Choroid plexus epithelial cell (primary cell): Measurements from ENCODE around the gene GLRB.

Experiments used
- DNase-seq: peaks from one replicate; pipeline ENCODE4 v3.0.0-alpha.2; 2010; ENCODE audit warnings: low read depth
- H3K4me3 ChIP-seq: 2 replicates; pipeline ENCODE4 v1.5.1; 2011; ENCODE audit warnings: low read depth, mild to moderate bottlenecking, control low read depth, low read length, moderate library complexity
- TF ChIP-seq, protein P1 (sequence below): conservative IDR thresholded peaks from 2 replicates; pipeline ENCODE4 v1.5.1; 2011; ENCODE audit warnings: low read depth, mild to moderate bottlenecking, control low read depth, inconsistent platforms, low read length, moderate library complexity

The GLRB gene

DNA sequence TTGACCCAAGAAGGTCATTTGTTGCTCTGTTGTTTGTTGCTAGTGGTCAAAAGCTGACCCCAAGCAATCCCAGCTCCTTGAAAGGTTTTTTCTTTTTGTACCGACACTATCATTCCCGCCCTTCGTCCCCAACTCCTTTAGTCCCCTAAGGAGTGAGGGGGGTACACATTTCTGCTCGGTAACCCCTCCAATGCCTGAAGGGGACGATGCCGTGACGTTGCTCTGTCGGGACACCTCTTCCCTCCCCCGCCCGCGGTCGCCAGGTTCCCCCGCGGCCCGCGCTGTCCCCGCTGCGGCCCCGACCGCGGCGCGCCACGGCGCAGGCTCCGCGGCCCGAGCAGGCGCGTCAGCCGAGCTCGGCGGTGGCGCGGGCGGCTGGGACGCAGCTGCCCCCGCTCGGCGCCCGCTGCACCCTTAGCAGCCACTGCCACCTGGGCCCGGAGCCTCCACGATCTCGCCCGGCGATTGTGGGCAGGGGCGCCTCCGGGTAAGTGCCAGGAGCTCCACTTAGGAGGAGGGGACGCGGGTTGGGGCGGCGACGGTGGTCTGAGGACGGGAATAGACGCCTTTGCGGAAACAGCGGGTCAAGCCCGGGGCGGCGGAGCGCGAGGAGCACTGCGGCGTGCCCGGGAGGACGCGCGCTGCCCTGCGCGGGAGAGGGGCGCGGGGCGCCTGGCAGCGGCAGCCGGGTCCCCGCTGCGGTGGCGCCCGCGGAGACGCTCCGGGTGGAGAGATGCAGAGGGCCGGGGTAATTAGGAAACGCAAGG is at the start of gene GLRB:
Gene GLRB (plus strand): TSS at position 340 of the 767 bp plus-strand sequence. CDS start 1,875 bp downstream, outside the sequence.
- DNase-seq: peak; percentile 5
- peak within 1 kb of the TSS; percentile 79 for H3K4me3 ChIP-seq
- TF ChIP-seq, protein P1, sequence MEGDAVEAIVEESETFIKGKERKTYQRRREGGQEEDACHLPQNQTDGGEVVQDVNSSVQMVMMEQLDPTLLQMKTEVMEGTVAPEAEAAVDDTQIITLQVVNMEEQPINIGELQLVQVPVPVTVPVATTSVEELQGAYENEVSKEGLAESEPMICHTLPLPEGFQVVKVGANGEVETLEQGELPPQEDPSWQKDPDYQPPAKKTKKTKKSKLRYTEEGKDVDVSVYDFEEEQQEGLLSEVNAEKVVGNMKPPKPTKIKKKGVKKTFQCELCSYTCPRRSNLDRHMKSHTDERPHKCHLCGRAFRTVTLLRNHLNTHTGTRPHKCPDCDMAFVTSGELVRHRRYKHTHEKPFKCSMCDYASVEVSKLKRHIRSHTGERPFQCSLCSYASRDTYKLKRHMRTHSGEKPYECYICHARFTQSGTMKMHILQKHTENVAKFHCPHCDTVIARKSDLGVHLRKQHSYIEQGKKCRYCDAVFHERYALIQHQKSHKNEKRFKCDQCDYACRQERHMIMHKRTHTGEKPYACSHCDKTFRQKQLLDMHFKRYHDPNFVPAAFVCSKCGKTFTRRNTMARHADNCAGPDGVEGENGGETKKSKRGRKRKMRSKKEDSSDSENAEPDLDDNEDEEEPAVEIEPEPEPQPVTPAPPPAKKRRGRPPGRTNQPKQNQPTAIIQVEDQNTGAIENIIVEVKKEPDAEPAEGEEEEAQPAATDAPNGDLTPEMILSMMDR: no peak

DNA sequence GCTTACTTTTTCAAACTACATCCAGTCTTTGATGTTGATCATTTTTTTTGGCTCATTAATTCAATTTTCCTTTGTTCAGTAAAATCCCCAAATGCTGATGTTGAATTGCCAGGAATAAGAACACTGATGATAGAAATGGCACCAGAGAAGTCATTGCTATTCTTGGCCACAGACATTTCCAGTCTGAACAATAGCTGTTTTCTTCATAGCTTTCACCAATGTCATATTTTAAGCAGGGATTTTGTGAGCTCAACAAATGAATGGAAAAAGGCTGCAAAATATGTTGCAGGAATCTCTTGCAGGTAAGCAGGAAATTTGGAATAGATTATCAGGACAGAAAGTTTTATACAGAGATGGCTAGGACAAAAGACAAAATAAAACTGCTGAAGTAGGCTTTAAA is 40.5 kb upstream of the GLRB start:
- no peak overlapping the region for H3K4me3 ChIP-seq
- TF ChIP-seq, protein P1: no peak
- DNase-seq: no peak

GRCh38 chr4:157040405-157040804 is 35.5 kb upstream of the GLRB start:
- TF ChIP-seq, protein P1: no peak
- H3K4me3 ChIP-seq: no peak overlapping the region
- DNase-seq: no peak

GRCh38 chr4:157043131-157043530 is 32.8 kb upstream of the GLRB start:
- no peak overlapping the region for H3K4me3 ChIP-seq
- TF ChIP-seq, protein P1: peak; percentile 55
- DNase-seq: peak; percentile 76

GRCh38 chr4:157045507-157046127 is 30.3 kb upstream of the GLRB start:
- H3K4me3 ChIP-seq: no peak overlapping the region
- TF ChIP-seq, protein P1: peak; percentile 95
- peak; percentile 89 for DNase-seq

GRCh38 chr4:157048248-157048647 is 27.7 kb upstream of the GLRB start:
- DNase-seq: peak; percentile 85
- TF ChIP-seq, protein P1: no peak
- H3K4me3 ChIP-seq: no peak overlapping the region
